GM12878 (cell line): ENCODE results near the gene ADAT3. TPM values are rescaled to one million over a fixed set of nuclear protein-coding genes. Genes with fewer than 3 reads are reported as not detected.

Experiments used
- ATAC-seq: fragments of 200-7000 bp; cut with Tn5 transposase; 3 replicates; pipeline ENCODE4 v1.9.1; 2020; ENCODE audit warnings: mild to moderate bottlenecking, moderate library complexity
- BruUV-seq: library from RNA; stranded (reverse); fragments of 400-500 nt; replicated peaks from 2 replicates; lab custom pipeline; 2021; lab: Mats Ljungman, UMichigan
- CTCF ChIA-PET: fragments of 300-600 bp; sonication (Branson Sonifier 250); formaldehyde crosslinking; extraction: SDS; loops from one replicate; lab custom pipeline; 2021; ENCODE audit warnings: inconsistent platforms; lab: Yijun Ruan, JAX
- POLR2A ChIA-PET: fragments of 350-600 bp; formaldehyde crosslinking; extraction: SDS; loops from one replicate; lab custom pipeline; 2021; ENCODE audit warnings: inconsistent platforms; lab: Charles Lee
- RAD21 ChIA-PET: fragments of 300-600 bp; sonication (Branson Sonifier 250); formaldehyde crosslinking; loops from one replicate; lab custom pipeline; 2023; ENCODE audit warnings: antibody characterized with exemption; ENCODE audit not compliant: unreplicated experiment; lab: Charles Lee
- SMC1A ChIA-PET: fragments of 300-600 bp; sonication (Branson Sonifier 250); formaldehyde crosslinking; loops from one replicate; lab custom pipeline; 2023; ENCODE audit not compliant: unreplicated experiment, uncharacterized antibody; lab: Charles Lee
- DNase-seq: peaks from one replicate; pipeline ENCODE4 v3.0.0-alpha.2; 2011; ENCODE audit warnings: low read depth, low spot score
- FAIRE-seq: peaks from 3 replicates; lab custom pipeline; 2011; peaks lifted over from hg19 to GRCh38; lab: Jason Lieb, UNC
- H2AFZ ChIP-seq: 2 replicates; pipeline ENCODE4 v1.6.0; 2011; ENCODE audit warnings: low read depth, low read length, control low read depth; ENCODE audit not compliant: control insufficient read depth
- H3K27ac ChIP-seq: 2 replicates; pipeline ENCODE4 v1.5.1; 2011; ENCODE audit warnings: control low read depth; ENCODE audit not compliant: control insufficient read depth, insufficient read depth
- H3K27me3 ChIP-seq, 2 experiments: replicated peaks in 1 of 2; 2 replicates each; pipeline versions ENCODE4 v1.6.0 to v1.6.1; 2011; ENCODE audit warnings: low read length in 1 of 2; ENCODE audit not compliant: control insufficient read depth in 2 of 2, insufficient read depth in 2 of 2
- H3K36me3 ChIP-seq, 2 experiments: 2 replicates each; pipeline ENCODE4 v1.5.1; 2011; ENCODE audit warnings: low read length in 1 of 2; ENCODE audit not compliant: control insufficient read depth in 2 of 2, insufficient read depth in 2 of 2
- H3K4me1 ChIP-seq: 2 replicates; pipeline ENCODE4 v1.6.1; 2011; ENCODE audit warnings: mild to moderate bottlenecking, low read length, moderate library complexity, mixed read lengths; ENCODE audit not compliant: control insufficient read depth, insufficient read depth
- H3K4me2 ChIP-seq: 2 replicates; pipeline ENCODE4 v1.6.0; 2011; ENCODE audit warnings: control low read depth; ENCODE audit not compliant: control insufficient read depth, insufficient read depth
- H3K4me3 ChIP-seq: fragments of 200-600 bp; sonication (generic); 2 replicates; pipeline ENCODE4 v1.5.1; 2016
- H3K79me2 ChIP-seq: 2 replicates; pipeline ENCODE4 v1.6.0; 2011; ENCODE audit warnings: low read length; ENCODE audit not compliant: control insufficient read depth, insufficient read depth
- H3K9ac ChIP-seq: 2 replicates; pipeline ENCODE4 v1.8.0; 2011; ENCODE audit warnings: low read length, control low read depth, mixed read lengths; ENCODE audit not compliant: control insufficient read depth, insufficient read depth
- H3K9me3 ChIP-seq: replicated peaks from 3 replicates; pipeline ENCODE4 v1.5.1; 2011; ENCODE audit warnings: mild to moderate bottlenecking, low read length; ENCODE audit not compliant: control insufficient read depth, insufficient read depth
- H4K20me1 ChIP-seq: 2 replicates; pipeline ENCODE4 v1.6.0; 2011; ENCODE audit not compliant: control insufficient read depth, insufficient read depth
- BCL11A ChIP-seq: IDR thresholded peaks from 2 replicates; pipeline ENCODE4 v1.6.1; 2011; ENCODE audit warnings: low read depth, low read length
- BRCA1 ChIP-seq: IDR thresholded peaks from 2 replicates; pipeline ENCODE4 v1.6.1; 2011; ENCODE audit warnings: low read depth, low read length, improper control_type of control experiment
- CBX3 ChIP-seq: fragments of 200-600 bp; sonication (generic); IDR thresholded peaks from 2 replicates; pipeline ENCODE4 v1.6.1; 2016; ENCODE audit warnings: low read depth, borderline replicate concordance
- CREM ChIP-seq: IDR thresholded peaks from 2 replicates; pipeline ENCODE4 v1.6.1; 2014; ENCODE audit warnings: antibody characterized with exemption, low read depth
- E2F4 ChIP-seq: IDR thresholded peaks from 2 replicates; pipeline ENCODE4 v1.6.1; 2012; ENCODE audit warnings: low read depth, low read length, improper control_type of control experiment
- E4F1 ChIP-seq: fragments of 450-650 bp; IDR thresholded peaks from 2 replicates; pipeline ENCODE4 v1.6.1; 2018; ENCODE audit warnings: borderline replicate concordance, mild to moderate bottlenecking; ENCODE audit not compliant: partially characterized antibody
- EP300 ChIP-seq, 2 experiments: fragments of 150-350 bp in 1 of 2; IDR thresholded peaks; 2 replicates each; pipeline ENCODE4 v1.6.1; 2011 to 2012; ENCODE audit warnings: low read depth in 2 of 2, low read length in 2 of 2, borderline replicate concordance in 1 of 2, improper control_type of control experiment in 1 of 2, inconsistent platforms in 1 of 2; ENCODE audit not compliant: control insufficient read depth in 1 of 2
- ETV6 ChIP-seq, 2 experiments: fragments of 450-650 bp in 1 of 2; IDR thresholded peaks in 1 of 2; conservative IDR thresholded peaks in 1 of 2; 2 replicates each; pipeline ENCODE4 v1.6.1; 2014; ENCODE audit warnings: antibody characterized with exemption in 1 of 2, borderline replicate concordance in 1 of 2, low read depth in 1 of 2, mild to moderate bottlenecking in 1 of 2, moderate library complexity in 1 of 2
- FOXK2 ChIP-seq: fragments of 450-650 bp; IDR thresholded peaks from 2 replicates; pipeline ENCODE4 v1.6.1; 2017; ENCODE audit warnings: mild to moderate bottlenecking, moderate library complexity
- NBN ChIP-seq: fragments of 450-650 bp; IDR thresholded peaks from 2 replicates; pipeline ENCODE4 v1.6.1; 2016
- PML ChIP-seq: IDR thresholded peaks from 2 replicates; pipeline ENCODE4 v1.6.1; 2012; ENCODE audit warnings: low read length, inconsistent platforms
- POLR2A ChIP-seq: IDR thresholded peaks from 2 replicates; pipeline ENCODE4 v1.6.1; 2011; ENCODE audit warnings: low read depth, mild to moderate bottlenecking, low read length
- RAD21 ChIP-seq: IDR thresholded peaks from 2 replicates; pipeline ENCODE4 v1.6.1; 2011; ENCODE audit warnings: mild to moderate bottlenecking, low read depth, low read length, moderate library complexity; ENCODE audit not compliant: insufficient read depth
- SPI1 ChIP-seq: IDR thresholded peaks from 2 replicates; pipeline ENCODE4 v1.6.1; 2011; ENCODE audit warnings: low read depth, mild to moderate bottlenecking, low read length, moderate library complexity, borderline replicate concordance; ENCODE audit not compliant: insufficient read depth
- SRF ChIP-seq, 2 experiments: IDR thresholded peaks; 2 replicates each; pipeline ENCODE4 v1.6.1; 2011; ENCODE audit warnings: low read depth in 2 of 2, low read length in 2 of 2, mild to moderate bottlenecking in 1 of 2, moderate library complexity in 1 of 2
- TARDBP ChIP-seq: IDR thresholded peaks from 2 replicates; pipeline ENCODE4 v1.6.1; 2016; ENCODE audit warnings: borderline replicate concordance
- YBX1 ChIP-seq: fragments of 450-650 bp; IDR thresholded peaks from 2 replicates; pipeline ENCODE4 v1.6.1; 2016; ENCODE audit warnings: antibody characterized with exemption
- WGBS: methylation state at CpG from one replicate; pipeline ENCODE4 v1.1.6; 2016; ENCODE audit warnings: low lambda C conversion rate; ENCODE audit not compliant: insufficient replicate concordance, insufficient coverage; ENCODE audit errors: missing lambda C conversion rate; 5-methylcytosine and 5-hydroxymethylcytosine counted together
- in situ Hi-C: fragments of 300-500 bp; cut with MboI; formaldehyde crosslinking; loops from 9 replicates; pipeline ENCODE4 v1.14.3; 2018; ENCODE audit warnings: mixed read lengths
- intact Hi-C: fragments of 100-400 bp; cut with micrococcal nuclease; formaldehyde crosslinking; loops from one replicate; pipeline ENCODE4 v1.14.2; 2022; ENCODE audit not compliant: unreplicated experiment
- polyA plus RNA-seq, 11 experiments: library from polyadenylated mRNA; depleted of rRNA in 4 of 11; unstranded in 6 of 11; stranded (reverse) in 5 of 11; fragments of >200 nt; fragmentation: Nextera tagmentation in 4 of 11; fragmentation: Illumina TruSeq in 1 of 11; extraction: Ambion mirVana in 4 of 11; extraction: Trizol in 1 of 11; gene quantifications; 1 replicate in 1 of 11; 2 replicates in 10 of 11; pipeline versions ENCODE4 v1.2.1 to v1.2.3, GENCODE V29; 2011 to 2016; ENCODE audit warnings: inconsistent platforms in 2 of 11, missing spikeins in 2 of 11, low read depth in 1 of 11
- total RNA-seq, 4 experiments: library from RNA; depleted of rRNA in 3 of 4; stranded (reverse); fragments of >200 nt in 3 of 4; fragmentation: Illumina TruSeq in 1 of 4; extraction: Trizol in 1 of 4; gene quantifications; 2 replicates each; pipeline versions ENCODE4 v1.2.1 to v1.2.3, GENCODE V29; 2013 to 2021

The ADAT3 gene
- total and polyA plus RNA-seq, 10 of the 15 experiments (the other 5 are each of a cell fraction or from before 2014, with no cell fraction given) = 0.27 to 11.8 (median 7.7) TPM; not detected in 3

- Histone ChIP-seq H3K4me3 (no peak overlapping the region), H3K79me2 (peaks cover 56% of the 10 kb centered on the region), H3K9ac (no peak overlapping the region), H3K4me1 (no peaks in the 10 kb centered on the region), H4K20me1 (no peaks in the 10 kb centered on the region; the same call in 1 of the 2 replicates), H3K36me3 (peaks cover 5 to 29% of the 10 kb centered on the region in 2 experiments; a peak in 2 of 4 replicates), H3K9me3 (no peaks in the 10 kb centered on the region; the same call in 2 of the 3 replicates), H3K4me2 (no peak overlapping the region), H3K27me3 (no peaks in the 10 kb centered on the region), H3K27ac (no peak overlapping the region), H2AFZ (no peak overlapping the region)
- in situ Hi-C loops = no loop called here
- ChIA-PET SMC1A (no interaction called here), CTCF (no interaction called here), RAD21 (no interaction called here), POLR2A (no interaction called here)
- TF ChIP-seq RAD21 = no peak
- no peak for TF ChIP-seq EP300 (IDR thresholded peaks at IDR 0.05; ENCODE audit: borderline replicate concordance in 1 of 2, control insufficient read depth in 1 of 2, low read depth in 2 of 2, low read length in 2 of 2)
- no peak for TF ChIP-seq BCL11A
- no peak for TF ChIP-seq NBN
- TF ChIP-seq CBX3 = no peak
- TF ChIP-seq PML = no peak
- no peak for TF ChIP-seq POLR2A
- TF ChIP-seq BRCA1 = no peak
- TF ChIP-seq TARDBP = no peak
- TF ChIP-seq FOXK2 = no peak
- no peak for TF ChIP-seq ETV6 (conservative IDR thresholded peaks at IDR 0.05 in 1 of 2, IDR thresholded peaks at IDR 0.05 in 1 of 2; ENCODE audit: borderline replicate concordance in 1 of 2, low read depth in 1 of 2)
- TF ChIP-seq E4F1 = no peak
- TF ChIP-seq YBX1 = no peak
- no peak for TF ChIP-seq E2F4
- TF ChIP-seq SPI1 = no peak
- no peak for TF ChIP-seq SRF (IDR thresholded peaks at IDR 0.05; ENCODE audit: low read depth in 2 of 2, low read length in 2 of 2)
- no peak for TF ChIP-seq CREM
- WGBS = 97% methylated on average over 11 of the region's 16 CpGs
- intact Hi-C loops = no loop called here
- ATAC-seq (no peak), FAIRE-seq (no peak), DNase-seq (no peak)
- no TSS peak for BruUV-seq
Measured at GRCh38 chr19:1950640-1951039, 45.4 kb downstream of the ADAT3 start.
